Stimulated activated naive CD8-positive, alpha-beta T cell treated with anti-CD3 and anti-CD28 coated beads, Interleukin-15, Interleukin-2, amounts not matched to agents 100 ng/mL and 50 ng/mL, for 24 hours (primary cell): ENCODE measurements around the gene ISCU.

Experiments
- H3K27ac Mint-ChIP-seq: one replicate; pipeline ENCODE4 v1.8.0; 2021; ENCODE audit warnings: mild to moderate bottlenecking, mixed read lengths
- H3K27me3 Mint-ChIP-seq: one replicate; pipeline ENCODE4 v1.8.0; 2021; ENCODE audit warnings: mixed read lengths
- H3K36me3 Mint-ChIP-seq: one replicate; pipeline ENCODE4 v1.8.0; 2021; ENCODE audit warnings: low read depth, mixed read lengths
- H3K4me1 Mint-ChIP-seq: one replicate; pipeline ENCODE4 v1.8.0; 2021; ENCODE audit warnings: low read depth, mixed read lengths
- H3K4me3 Mint-ChIP-seq: one replicate; pipeline ENCODE4 v1.8.0; 2021; ENCODE audit warnings: mild to moderate bottlenecking, mixed read lengths
- H3K9me3 Mint-ChIP-seq: one replicate; pipeline ENCODE4 v1.8.0; 2021; ENCODE audit warnings: mixed read lengths

The ISCU gene

DNA sequence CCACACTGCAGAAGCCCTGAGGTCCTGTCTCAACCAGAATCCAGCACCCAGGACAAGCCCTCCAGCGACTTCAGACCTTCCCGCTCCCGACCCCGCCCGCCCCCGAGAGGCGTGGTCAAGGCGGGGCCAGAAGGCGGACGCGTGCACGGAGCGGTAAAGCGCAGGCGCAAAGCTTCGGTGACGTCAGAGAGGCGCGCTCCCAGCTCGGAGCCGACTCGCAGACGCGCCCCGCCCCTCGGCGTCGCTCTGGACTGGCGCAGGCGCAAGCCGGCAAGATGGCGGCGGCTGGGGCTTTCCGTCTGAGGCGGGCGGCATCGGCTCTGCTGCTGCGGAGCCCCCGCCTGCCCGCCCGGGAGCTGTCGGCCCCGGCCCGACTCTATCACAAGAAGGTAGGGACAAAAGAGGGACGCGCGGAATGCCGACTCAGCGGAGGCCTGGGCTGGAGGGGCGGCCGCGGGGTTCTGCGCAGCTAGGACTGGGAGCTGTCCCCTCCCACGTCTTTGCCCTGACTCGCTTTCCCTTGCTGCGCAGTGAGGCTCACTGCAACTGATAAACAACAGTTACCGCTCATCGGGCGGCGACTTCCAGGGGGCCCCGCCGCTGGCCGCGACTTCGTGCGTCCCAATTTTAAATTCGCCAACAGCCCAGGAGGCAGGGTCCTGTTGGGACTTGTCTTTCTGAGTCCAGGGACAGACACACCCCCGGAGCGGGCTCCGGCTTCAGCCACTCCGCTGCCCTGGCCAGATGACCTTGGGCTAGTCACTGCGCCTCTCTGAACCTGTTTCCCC is at the start of gene ISCU:
ISCU (plus strand) TSS at position 249 of the 788 bp plus-strand sequence; CDS start at position 276, 27 bp downstream.
- Mint-ChIP-seq H3K27ac (peak within 1 kb of the TSS; percentile 99), H3K4me3 (peak within 1 kb of the TSS; percentile 98), H3K36me3 (peaks cover 52% of the 10 kb centered on the region), H3K27me3 (no peaks in the 10 kb centered on the region), H3K9me3 (no peaks in the 10 kb centered on the region), H3K4me1 (peaks cover 74% of the 10 kb centered on the region)

- Mint-ChIP-seq H3K27me3 (no peaks in the 10 kb centered on the region), H3K27ac (peak overlapping the region; percentile 85), H3K9me3 (no peaks in the 10 kb centered on the region), H3K4me3 (peak overlapping the region; percentile 83), H3K4me1 (peaks cover 24% of the 10 kb centered on the region), H3K36me3 (peaks cover 12% of the 10 kb centered on the region)
Measured at GRCh38 chr12:108514468-108514972, 47.9 kb upstream of the ISCU start.

DNA sequence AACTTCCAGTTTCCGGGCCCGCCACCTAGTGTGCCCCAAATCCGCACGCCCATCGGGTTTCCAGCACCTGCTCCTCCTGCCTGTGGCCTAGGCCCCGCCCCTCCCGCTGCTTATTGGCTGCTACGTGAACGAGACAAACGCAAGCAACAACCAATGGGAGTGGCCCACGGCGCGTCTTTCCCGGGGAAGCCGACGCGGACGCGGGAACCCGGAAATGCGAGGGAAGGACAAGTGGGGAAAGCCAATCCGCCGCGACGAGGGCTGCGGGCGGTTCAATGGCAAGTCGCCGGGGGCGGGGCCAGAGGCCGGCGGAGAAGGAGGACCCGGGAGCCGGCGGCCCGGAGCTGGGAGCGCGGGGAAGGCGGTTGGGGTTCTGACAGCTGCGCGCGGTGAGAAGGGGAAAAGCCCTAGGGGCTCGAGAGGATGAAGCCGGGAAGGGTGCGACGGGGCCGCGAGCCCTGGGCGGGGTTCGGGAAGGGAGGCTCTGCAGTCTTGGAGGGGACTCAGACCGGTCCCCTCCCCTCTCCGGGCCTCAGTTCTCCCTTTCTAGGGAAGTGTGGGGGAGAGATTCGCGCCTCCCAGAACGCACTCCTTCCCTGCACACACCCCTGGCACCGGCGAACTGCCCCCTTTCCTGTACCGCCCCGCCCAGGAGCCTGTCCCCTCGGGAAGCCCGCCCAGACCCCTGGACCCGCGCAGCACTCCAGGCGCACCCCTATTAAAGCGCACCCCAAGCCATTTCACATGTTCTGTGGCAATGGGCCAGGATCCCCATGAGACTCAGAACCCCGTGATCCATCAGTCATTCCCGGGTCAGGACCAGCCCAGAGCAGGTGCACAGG is 47.2 kb upstream of the ISCU start, which contains the start of gene FICD:
FICD (plus strand) TSS at position 305 of the 842 bp plus-strand sequence. CDS start 1,696 bp downstream, outside the sequence.
- H3K27me3 Mint-ChIP-seq, result no peaks in the 10 kb centered on the region
- no peaks in the 10 kb centered on the region for H3K9me3 Mint-ChIP-seq
- H3K4me3 Mint-ChIP-seq, result peak within 1 kb of the TSS; percentile 83
- H3K36me3 Mint-ChIP-seq, result peaks cover 19% of the 10 kb centered on the region
- H3K4me1 Mint-ChIP-seq, result peaks cover 24% of the 10 kb centered on the region
- H3K27ac Mint-ChIP-seq, result peak within 1 kb of the TSS; percentile 85

GRCh38 chr12:108515916-108516315 is 46.5 kb upstream of the ISCU start:
- H3K27ac Mint-ChIP-seq, result peak overlapping the region; percentile 75
- H3K9me3 Mint-ChIP-seq, result no peaks in the 10 kb centered on the region
- H3K4me1 Mint-ChIP-seq, result peaks cover 24% of the 10 kb centered on the region
- peaks cover 24% of the 10 kb centered on the region for H3K36me3 Mint-ChIP-seq
- no peaks in the 10 kb centered on the region for H3K27me3 Mint-ChIP-seq
- peak overlapping the region; percentile 83 for H3K4me3 Mint-ChIP-seq

GRCh38 chr12:108516511-108517275 is 45.7 kb upstream of the ISCU start:
- H3K4me3 Mint-ChIP-seq, result peak overlapping the region; percentile 83
- H3K9me3 Mint-ChIP-seq, result no peaks in the 10 kb centered on the region
- no peaks in the 10 kb centered on the region for H3K27me3 Mint-ChIP-seq
- peaks cover 20% of the 10 kb centered on the region for H3K4me1 Mint-ChIP-seq
- no peak overlapping the region for H3K27ac Mint-ChIP-seq
- peaks cover 29% of the 10 kb centered on the region for H3K36me3 Mint-ChIP-seq

DNA sequence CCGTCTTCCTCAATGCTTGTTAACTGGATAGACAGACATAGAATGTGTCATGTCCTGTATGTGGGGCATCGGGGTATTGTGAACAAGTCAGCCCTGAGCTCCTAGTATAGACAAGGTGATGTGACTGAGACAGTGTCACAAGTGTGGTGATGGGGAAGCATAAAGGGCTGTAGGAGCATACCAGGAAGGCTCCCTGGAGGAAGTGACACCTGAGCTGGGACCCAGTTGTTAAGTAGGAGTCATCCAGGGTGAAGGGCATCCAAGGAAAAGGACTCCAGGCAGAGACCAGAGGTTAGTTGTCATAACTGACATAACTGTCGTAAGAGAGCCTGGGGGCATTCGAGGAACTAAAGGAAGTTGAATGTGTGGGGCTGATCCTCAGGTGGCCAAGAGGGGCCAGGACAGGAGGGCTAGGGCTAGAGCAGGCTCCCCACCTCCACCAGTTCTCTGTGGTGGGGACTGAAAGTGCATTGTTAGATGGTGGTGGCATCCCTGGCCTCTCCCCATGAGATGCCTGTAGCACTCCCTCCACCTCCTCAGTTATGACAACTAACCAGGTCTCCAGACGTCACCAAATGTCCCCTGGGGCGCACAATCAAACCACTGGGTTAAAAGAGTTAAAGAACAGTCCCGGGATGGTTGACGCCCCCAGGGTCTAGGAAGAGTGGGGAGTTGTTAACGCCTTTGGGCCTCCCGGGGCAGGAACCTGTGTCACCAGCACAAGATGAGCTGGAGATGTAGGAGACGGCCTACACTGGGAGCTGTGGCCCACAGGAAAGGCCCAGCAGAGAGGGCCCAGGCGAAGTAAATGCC is 44.9 kb upstream of the ISCU start:
- Mint-ChIP-seq H3K27me3 (no peaks in the 10 kb centered on the region), H3K36me3 (peaks cover 37% of the 10 kb centered on the region), H3K4me3 (no peak overlapping the region), H3K4me1 (peaks cover 12% of the 10 kb centered on the region), H3K9me3 (no peaks in the 10 kb centered on the region), H3K27ac (peak overlapping the region; percentile 7)

- Mint-ChIP-seq H3K27ac (no peak overlapping the region), H3K36me3 (peaks cover 43% of the 10 kb centered on the region), H3K4me1 (peaks cover 12% of the 10 kb centered on the region), H3K27me3 (no peaks in the 10 kb centered on the region), H3K4me3 (no peak overlapping the region), H3K9me3 (no peaks in the 10 kb centered on the region)
Measured at GRCh38 chr12:108518101-108518715, 44.2 kb upstream of the ISCU start.

- peaks cover 12% of the 10 kb centered on the region for H3K4me1 Mint-ChIP-seq
- H3K27ac Mint-ChIP-seq, result no peak overlapping the region
- peaks cover 50% of the 10 kb centered on the region for H3K36me3 Mint-ChIP-seq
Measured at GRCh38 chr12:108518716-108519496, 43.5 kb upstream of the ISCU start.

DNA sequence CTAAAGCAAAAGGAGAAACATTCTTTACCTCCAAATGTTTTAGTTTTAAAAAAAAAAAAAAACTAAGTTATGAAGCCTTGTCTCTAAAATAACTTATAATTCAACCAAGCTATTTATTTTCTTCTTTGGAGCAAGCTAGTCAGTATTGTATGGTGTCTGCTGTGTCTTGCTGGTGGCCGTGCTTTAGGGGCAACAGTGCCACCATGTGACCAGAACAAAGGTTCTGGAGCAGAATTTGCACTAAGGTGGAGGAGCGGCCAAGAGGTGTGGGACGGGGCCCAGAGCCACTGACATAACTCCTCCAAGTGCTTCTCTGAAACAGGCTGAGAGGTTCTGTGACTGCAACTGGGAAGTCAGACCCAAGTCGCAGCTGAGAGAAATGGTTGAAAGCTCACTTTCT is 42.8 kb upstream of the ISCU start:
- Mint-ChIP-seq H3K36me3 (peaks cover 56% of the 10 kb centered on the region), H3K27me3 (no peaks in the 10 kb centered on the region), H3K9me3 (no peaks in the 10 kb centered on the region), H3K27ac (no peak overlapping the region), H3K4me1 (peaks cover 12% of the 10 kb centered on the region), H3K4me3 (no peak overlapping the region)

More at GRCh38 chr12:108518716-108519496, 43.5 kb upstream of the ISCU start:
- Mint-ChIP-seq H3K27me3 (no peaks in the 10 kb centered on the region), H3K4me3 (no peak overlapping the region), H3K9me3 (no peaks in the 10 kb centered on the region)

DNA sequence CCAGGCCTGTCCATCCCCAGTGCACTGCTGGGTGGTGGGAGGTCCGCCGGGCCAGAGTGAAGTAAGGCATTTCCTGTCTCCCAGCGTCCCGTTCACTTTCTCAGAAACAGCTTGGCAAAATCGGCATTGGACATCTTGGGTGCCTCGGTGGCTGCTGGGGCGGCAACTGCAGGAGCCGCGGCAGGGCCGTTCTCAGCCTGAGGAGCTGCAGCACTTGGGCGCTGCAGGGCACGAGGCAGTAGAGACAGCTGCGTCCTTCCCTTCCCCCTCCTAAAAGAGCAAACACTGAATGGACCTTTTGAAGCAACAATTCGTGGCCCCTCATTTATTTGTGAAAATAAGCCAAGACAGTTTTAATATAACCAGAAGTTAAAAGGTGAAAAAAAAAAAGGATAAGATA is 39.0 kb upstream of the ISCU start:
- H3K27ac Mint-ChIP-seq, result no peak overlapping the region
- H3K36me3 Mint-ChIP-seq, result peaks cover 79% of the 10 kb centered on the region
- H3K27me3 Mint-ChIP-seq, result no peaks in the 10 kb centered on the region
- no peaks in the 10 kb centered on the region for H3K9me3 Mint-ChIP-seq
- H3K4me3 Mint-ChIP-seq, result no peak overlapping the region
- H3K4me1 Mint-ChIP-seq, result peaks cover 7% of the 10 kb centered on the region

- Mint-ChIP-seq H3K4me3 (no peak overlapping the region), H3K36me3 (peaks cover 88% of the 10 kb centered on the region), H3K27ac (peak overlapping the region; percentile 8), H3K9me3 (no peaks in the 10 kb centered on the region), H3K27me3 (no peaks in the 10 kb centered on the region), H3K4me1 (peaks cover 7% of the 10 kb centered on the region)
Measured at GRCh38 chr12:108525681-108526080, 36.7 kb upstream of the ISCU start.

GRCh38 chr12:108526482-108527165 is 35.8 kb upstream of the ISCU start:
- Mint-ChIP-seq H3K27ac (peak overlapping the region; percentile 50), H3K4me3 (no peak overlapping the region), H3K36me3 (peaks cover 91% of the 10 kb centered on the region), H3K9me3 (no peaks in the 10 kb centered on the region), H3K27me3 (no peaks in the 10 kb centered on the region), H3K4me1 (peaks cover 7% of the 10 kb centered on the region)
